ENCODE measurements around the gene ARL5C.

ARL5C gene

DNA sequence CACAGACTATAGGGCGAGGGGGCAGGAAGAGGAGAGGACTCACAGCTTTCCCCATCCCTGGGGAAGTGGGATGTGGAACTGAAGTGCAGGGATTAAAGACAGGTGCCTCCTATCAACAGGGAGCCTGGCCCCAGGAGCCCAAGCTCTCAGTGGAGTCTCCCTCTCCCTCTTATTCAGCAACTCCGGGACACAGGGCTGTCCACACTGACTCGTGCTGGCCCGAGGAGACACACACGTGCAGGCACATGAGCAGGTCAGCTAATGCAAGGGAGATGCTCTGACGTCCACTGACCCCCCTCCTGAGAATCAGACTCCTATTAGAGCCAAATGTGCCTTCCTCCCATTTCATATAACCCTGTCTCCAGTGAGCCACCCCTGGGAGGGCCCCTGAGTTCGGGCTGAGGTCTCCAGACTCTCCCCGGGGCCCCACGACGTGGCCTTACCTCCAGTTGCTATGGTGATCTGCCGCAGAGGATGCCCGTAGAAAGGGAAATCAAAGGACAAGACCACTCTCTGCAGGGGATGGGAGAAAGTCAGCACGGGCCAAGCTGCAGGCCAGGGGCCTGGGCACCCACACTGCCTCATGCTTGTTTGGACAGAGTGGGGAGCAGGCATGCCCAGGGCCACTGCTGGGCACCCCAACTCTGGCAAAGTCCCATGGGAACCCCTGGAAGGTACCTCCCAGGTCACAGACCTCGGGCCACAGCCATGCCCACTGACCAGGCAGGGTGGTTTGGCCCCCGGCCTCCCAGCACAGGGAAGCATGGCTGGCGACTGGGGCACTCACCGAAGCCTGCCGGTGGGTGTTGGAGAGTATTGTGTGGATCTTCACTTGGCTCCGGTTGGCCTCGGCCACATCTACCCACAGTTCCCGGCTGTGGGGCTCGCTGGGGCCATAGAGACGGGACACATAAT, 57.2 kb downstream of the ARL5C start:
- TF ChIP-seq, protein P1, sequence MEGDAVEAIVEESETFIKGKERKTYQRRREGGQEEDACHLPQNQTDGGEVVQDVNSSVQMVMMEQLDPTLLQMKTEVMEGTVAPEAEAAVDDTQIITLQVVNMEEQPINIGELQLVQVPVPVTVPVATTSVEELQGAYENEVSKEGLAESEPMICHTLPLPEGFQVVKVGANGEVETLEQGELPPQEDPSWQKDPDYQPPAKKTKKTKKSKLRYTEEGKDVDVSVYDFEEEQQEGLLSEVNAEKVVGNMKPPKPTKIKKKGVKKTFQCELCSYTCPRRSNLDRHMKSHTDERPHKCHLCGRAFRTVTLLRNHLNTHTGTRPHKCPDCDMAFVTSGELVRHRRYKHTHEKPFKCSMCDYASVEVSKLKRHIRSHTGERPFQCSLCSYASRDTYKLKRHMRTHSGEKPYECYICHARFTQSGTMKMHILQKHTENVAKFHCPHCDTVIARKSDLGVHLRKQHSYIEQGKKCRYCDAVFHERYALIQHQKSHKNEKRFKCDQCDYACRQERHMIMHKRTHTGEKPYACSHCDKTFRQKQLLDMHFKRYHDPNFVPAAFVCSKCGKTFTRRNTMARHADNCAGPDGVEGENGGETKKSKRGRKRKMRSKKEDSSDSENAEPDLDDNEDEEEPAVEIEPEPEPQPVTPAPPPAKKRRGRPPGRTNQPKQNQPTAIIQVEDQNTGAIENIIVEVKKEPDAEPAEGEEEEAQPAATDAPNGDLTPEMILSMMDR (IDR thresholded peaks at IDR 0.05; ENCODE audit: borderline replicate concordance, insufficient read depth, low read depth, low read length) = no peak
- H3K4me3 ChIP-seq (ENCODE audit: low read depth, low read length) = no peak overlapping the region

DNA sequence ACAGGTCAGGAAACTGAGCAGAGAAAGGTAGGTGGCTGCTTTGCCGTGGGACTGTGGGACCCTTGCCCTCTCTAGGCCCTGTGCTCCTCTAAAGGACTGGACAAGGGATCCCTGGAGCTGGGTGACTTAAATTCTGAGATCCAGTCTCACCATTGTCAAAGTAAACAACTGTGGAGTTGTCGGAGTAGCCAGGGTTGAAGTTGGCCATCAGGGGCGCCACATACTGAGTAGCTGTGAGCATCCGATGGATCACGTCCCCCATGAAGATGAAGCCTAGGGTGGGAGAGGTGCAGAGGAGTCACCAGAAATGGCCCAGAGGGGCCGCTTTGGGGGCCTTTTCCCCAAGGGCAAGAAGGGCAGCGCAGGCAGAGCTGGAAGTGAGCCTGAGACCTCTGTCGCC, 58.0 kb downstream of the ARL5C start:
- TF ChIP-seq, protein P1 (IDR thresholded peaks at IDR 0.05; ENCODE audit: borderline replicate concordance, insufficient read depth, low read depth, low read length) = no peak
- no peak overlapping the region for H3K4me3 ChIP-seq (ENCODE audit: low read depth, low read length)

DNA sequence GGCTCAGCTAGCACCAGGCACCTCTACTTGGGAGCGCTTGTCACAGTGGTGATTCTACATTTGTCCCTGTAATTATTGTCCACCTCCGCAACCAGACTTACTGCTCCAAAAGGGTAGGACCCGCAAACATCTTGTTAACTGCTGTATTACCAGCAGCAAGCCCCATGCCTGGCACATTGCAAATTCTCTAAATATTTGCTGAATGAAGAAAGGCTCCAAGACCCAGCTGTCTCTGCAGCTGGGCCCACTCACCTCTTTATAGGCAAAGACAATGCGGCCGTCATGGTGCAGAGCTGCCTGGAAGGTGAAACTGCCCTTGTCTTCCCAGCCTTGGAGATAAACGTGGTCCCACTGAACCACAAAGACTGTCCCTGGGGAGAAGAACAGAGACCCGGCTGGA, 58.8 kb downstream of the ARL5C start:
- H3K4me3 ChIP-seq (ENCODE audit: low read depth, low read length) = no peak overlapping the region
- TF ChIP-seq, protein P1 (IDR thresholded peaks at IDR 0.05; ENCODE audit: borderline replicate concordance, insufficient read depth, low read depth, low read length) = no peak

Measured in GM12875 (cell line).